ENCODE data around the gene KRT71. TPM values are rescaled to one million over a fixed set of nuclear protein-coding genes. Genes with fewer than 3 reads are reported as not detected.

The KRT71 gene
- not detected in 2 replicates for total RNA-seq (2021; fragmentation: NEBNext Ultra II Directional; extraction: Animal tissue kit (Norgen Biotek cat#: 25700))
- polyA plus RNA-seq (2011; rRNA removed): not detected in 2 replicates
- not detected for polyA plus RNA-seq (2011; cell fraction: cytosol; rRNA removed)
- polyA plus RNA-seq (2011; cell fraction: nucleus; rRNA removed): not detected
- polyA plus RNA-seq (2012, experiment 1 of 2): not detected in 4 replicates
- polyA plus RNA-seq (2012, experiment 2 of 2): not detected
- polyA plus RNA-seq (2013, experiment 1 of 2): not detected
- polyA plus RNA-seq (2013, experiment 2 of 2): not detected
- polyA minus RNA-seq (2011; rRNA and poly(A)+ RNA removed): not detected in 2 replicates
- polyA minus RNA-seq (2011; cell fraction: cytosol; rRNA and poly(A)+ RNA removed): not detected
- polyA minus RNA-seq (2011; cell fraction: nucleus; rRNA and poly(A)+ RNA removed): not detected
- long read RNA-seq, experiment 1: 0 reads
- long read RNA-seq, experiment 2: 0 reads

GRCh38 chr12:52552681-52553195 is at the start of gene KRT71:
Gene KRT71, minus strand, starts transcription at chr12:52553145. Its CDS starts 68 bp downstream, at chr12:52553077.
- H3K4me3 ChIP-seq (ENCODE audit: extremely low read depth in 1 of 4, insufficient read depth in 2 of 4, low read depth in 3 of 4, low read length in 4 of 4): no peak within 1 kb of the TSS
- no peak within 1 kb of the TSS for H2BK120ac ChIP-seq (replicated peaks; ENCODE audit: low read depth, low read length)
- no peak within 1 kb of the TSS for H2AK5ac ChIP-seq (ENCODE audit: low read depth, low read length)
- FAIRE-seq: no peak
- H3K9me3 ChIP-seq (ENCODE audit: insufficient read depth in 2 of 2, low read depth in 1 of 2, low read length in 1 of 2): no peaks in the 10 kb centered on the region
- POLR2A ChIA-PET (ENCODE audit: partially characterized antibody): interaction anchor here (0.7 kb wide), 1 partner anchor 9 kb away, joined by 3 read pairs; no protein-coding TSS in a partner anchor
- H4K20me1 ChIP-seq (replicated peaks in 1 of 2; ENCODE audit: control insufficient read depth in 1 of 2, insufficient read depth in 2 of 2, low read length in 2 of 2): no peaks in the 10 kb centered on the region
- H3K23ac ChIP-seq (ENCODE audit: insufficient read length): no peak within 1 kb of the TSS
- no peak within 1 kb of the TSS for H3K56ac ChIP-seq (replicated peaks; ENCODE audit: insufficient read length, low read depth, low read length)
- H2AFZ ChIP-seq (ENCODE audit: low read length): no peak within 1 kb of the TSS
- no peak within 1 kb of the TSS for H3K4me2 ChIP-seq (ENCODE audit: insufficient read depth in 1 of 2, low read depth in 2 of 2, low read length in 2 of 2)
- CTCF ChIA-PET (ENCODE audit: partially characterized antibody): interaction anchor here (0.7 to 3.9 kb wide), 12 partner anchors 8 to 428 kb away, joined by 3 to 13 read pairs (median 4); no protein-coding TSS in a partner anchor
- no peak within 1 kb of the TSS for H4K8ac ChIP-seq (ENCODE audit: extremely low read depth, insufficient read depth, low read length)
- no peak within 1 kb of the TSS for H2BK15ac ChIP-seq (ENCODE audit: low read length)
- H3K79me2 ChIP-seq (ENCODE audit: control insufficient read depth in 1 of 2, insufficient read depth in 2 of 2, low read length in 2 of 2): no peaks in the 10 kb centered on the region
- DNase-seq (ENCODE audit: low read depth in 1 of 2, low spot score in 2 of 2): no peak
- H2BK5ac ChIP-seq (ENCODE audit: low read depth, low read length): no peak within 1 kb of the TSS
- H3K27me3 ChIP-seq (replicated peaks in 1 of 4; ENCODE audit: control insufficient read depth in 3 of 4, extremely low read depth in 1 of 4, insufficient read depth in 3 of 4, low read length in 3 of 4): no peaks in the 10 kb centered on the region
- no peaks in the 10 kb centered on the region for H3K79me1 ChIP-seq (ENCODE audit: low read depth, low read length)
- no peaks in the 10 kb centered on the region for H3K4me1 ChIP-seq (replicated peaks in 1 of 4; ENCODE audit: control insufficient read depth in 3 of 4, insufficient read depth in 4 of 4, low read length in 3 of 4)
- no peak within 1 kb of the TSS for H3K9ac ChIP-seq (replicated peaks in 1 of 4; ENCODE audit: extremely low read depth in 1 of 4, low read depth in 3 of 4, low read length in 3 of 4)
- H3K14ac ChIP-seq (ENCODE audit: insufficient read length): no peak within 1 kb of the TSS
- no peak within 1 kb of the TSS for H2BK12ac ChIP-seq (ENCODE audit: low read depth, low read length)
- H4K91ac ChIP-seq (replicated peaks; ENCODE audit: insufficient read length, low read length): no peak within 1 kb of the TSS
- no peak within 1 kb of the TSS for H3K4ac ChIP-seq (replicated peaks; ENCODE audit: insufficient read length, low read depth, low read length)
- no peaks in the 10 kb centered on the region for H3K23me2 ChIP-seq (ENCODE audit: low read depth, low read length)
- no peak within 1 kb of the TSS for H3K18ac ChIP-seq (ENCODE audit: extremely low read depth, low read length)
- H4K5ac ChIP-seq (ENCODE audit: insufficient read length, low read depth, low read length): no peak within 1 kb of the TSS
- 84% methylated on average over 13 of the region's 14 CpGs; no CpG with 5 or more reads in 1 of the 2 experiments for WGBS, 2 experiments (ENCODE audit: extremely low coverage in 1 of 2, insufficient coverage in 1 of 2, insufficient read length in 1 of 2, insufficient replicate concordance in 2 of 2, low coverage in 1 of 2, low lambda C conversion rate in 2 of 2, missing lambda C conversion rate in 1 of 2)
- H2BK20ac ChIP-seq (ENCODE audit: low read length): no peak within 1 kb of the TSS
- H3K27ac ChIP-seq (ENCODE audit: low read depth, low read length): no peak within 1 kb of the TSS
- no peaks in the 10 kb centered on the region for H3K36me3 ChIP-seq (ENCODE audit: control insufficient read depth in 2 of 4, insufficient read depth in 4 of 4, low read length in 3 of 4)
- no peak for TF ChIP-seq KDM1A (IDR thresholded peaks at IDR 0.05; ENCODE audit: borderline replicate concordance, low read length)
- no peak for TF ChIP-seq CREB1 (IDR thresholded peaks at IDR 0.05)
- no peak for TF ChIP-seq CBX5 (IDR thresholded peaks at IDR 0.05; ENCODE audit: low read depth, low read length)
- no peak for TF ChIP-seq TAF7 (optimal IDR thresholded peaks at IDR 0.05; ENCODE audit: borderline replicate concordance, low read depth, low read length)
- no peak for TF ChIP-seq CHD1 (IDR thresholded peaks at IDR 0.05; ENCODE audit: low read depth, low read length)
- TF ChIP-seq RFX5 (IDR thresholded peaks at IDR 0.05; ENCODE audit: borderline replicate concordance, low read depth, low read length): no peak
- TF ChIP-seq HDAC6 (IDR thresholded peaks at IDR 0.05; ENCODE audit: low read depth, low read length): no peak
- no peak for TF ChIP-seq YY1 (IDR thresholded peaks at IDR 0.05; ENCODE audit: low read depth, low read length)
- TF ChIP-seq BCL11A (IDR thresholded peaks at IDR 0.05; ENCODE audit: low read depth in 2 of 2, low read length in 2 of 2): no peak
- TF ChIP-seq KDM5A (IDR thresholded peaks at IDR 0.05; ENCODE audit: low read length): no peak
- no peak for TF ChIP-seq GTF2F1 (IDR thresholded peaks at IDR 0.05; ENCODE audit: borderline replicate concordance, low read depth, low read length)
- no peak for TF ChIP-seq JUND (IDR thresholded peaks at IDR 0.05; ENCODE audit: low read length)

Measured in H1 (cell line).